ENCODE results near the gene RAPGEF1. TPM values are rescaled to one million over a fixed set of nuclear protein-coding genes. Genes with fewer than 3 reads are reported as not detected.

RAPGEF1 gene, protein sequence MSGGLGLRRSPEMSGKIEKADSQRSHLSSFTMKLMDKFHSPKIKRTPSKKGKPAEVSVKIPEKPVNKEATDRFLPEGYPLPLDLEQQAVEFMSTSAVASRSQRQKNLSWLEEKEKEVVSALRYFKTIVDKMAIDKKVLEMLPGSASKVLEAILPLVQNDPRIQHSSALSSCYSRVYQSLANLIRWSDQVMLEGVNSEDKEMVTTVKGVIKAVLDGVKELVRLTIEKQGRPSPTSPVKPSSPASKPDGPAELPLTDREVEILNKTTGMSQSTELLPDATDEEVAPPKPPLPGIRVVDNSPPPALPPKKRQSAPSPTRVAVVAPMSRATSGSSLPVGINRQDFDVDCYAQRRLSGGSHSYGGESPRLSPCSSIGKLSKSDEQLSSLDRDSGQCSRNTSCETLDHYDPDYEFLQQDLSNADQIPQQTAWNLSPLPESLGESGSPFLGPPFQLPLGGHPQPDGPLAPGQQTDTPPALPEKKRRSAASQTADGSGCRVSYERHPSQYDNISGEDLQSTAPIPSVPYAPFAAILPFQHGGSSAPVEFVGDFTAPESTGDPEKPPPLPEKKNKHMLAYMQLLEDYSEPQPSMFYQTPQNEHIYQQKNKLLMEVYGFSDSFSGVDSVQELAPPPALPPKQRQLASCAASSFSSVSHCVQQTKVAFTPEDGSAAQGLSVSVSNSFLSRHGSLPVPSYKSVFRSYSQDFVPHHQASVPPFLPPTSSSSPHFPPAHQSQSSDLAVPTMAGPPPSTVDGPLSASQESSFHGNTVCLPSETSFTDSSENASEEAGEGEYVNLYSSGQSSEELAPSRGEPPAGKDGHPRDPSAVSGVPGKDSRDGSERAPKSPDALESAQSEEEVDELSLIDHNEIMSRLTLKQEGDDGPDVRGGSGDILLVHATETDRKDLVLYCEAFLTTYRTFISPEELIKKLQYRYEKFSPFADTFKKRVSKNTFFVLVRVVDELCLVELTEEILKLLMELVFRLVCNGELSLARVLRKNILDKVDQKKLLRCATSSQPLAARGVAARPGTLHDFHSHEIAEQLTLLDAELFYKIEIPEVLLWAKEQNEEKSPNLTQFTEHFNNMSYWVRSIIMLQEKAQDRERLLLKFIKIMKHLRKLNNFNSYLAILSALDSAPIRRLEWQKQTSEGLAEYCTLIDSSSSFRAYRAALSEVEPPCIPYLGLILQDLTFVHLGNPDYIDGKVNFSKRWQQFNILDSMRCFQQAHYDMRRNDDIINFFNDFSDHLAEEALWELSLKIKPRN (N-terminal part only)
- polyA plus RNA-seq (2012; ENCODE audit: insufficient read depth, insufficient read length) = 32.8 TPM

DNA sequence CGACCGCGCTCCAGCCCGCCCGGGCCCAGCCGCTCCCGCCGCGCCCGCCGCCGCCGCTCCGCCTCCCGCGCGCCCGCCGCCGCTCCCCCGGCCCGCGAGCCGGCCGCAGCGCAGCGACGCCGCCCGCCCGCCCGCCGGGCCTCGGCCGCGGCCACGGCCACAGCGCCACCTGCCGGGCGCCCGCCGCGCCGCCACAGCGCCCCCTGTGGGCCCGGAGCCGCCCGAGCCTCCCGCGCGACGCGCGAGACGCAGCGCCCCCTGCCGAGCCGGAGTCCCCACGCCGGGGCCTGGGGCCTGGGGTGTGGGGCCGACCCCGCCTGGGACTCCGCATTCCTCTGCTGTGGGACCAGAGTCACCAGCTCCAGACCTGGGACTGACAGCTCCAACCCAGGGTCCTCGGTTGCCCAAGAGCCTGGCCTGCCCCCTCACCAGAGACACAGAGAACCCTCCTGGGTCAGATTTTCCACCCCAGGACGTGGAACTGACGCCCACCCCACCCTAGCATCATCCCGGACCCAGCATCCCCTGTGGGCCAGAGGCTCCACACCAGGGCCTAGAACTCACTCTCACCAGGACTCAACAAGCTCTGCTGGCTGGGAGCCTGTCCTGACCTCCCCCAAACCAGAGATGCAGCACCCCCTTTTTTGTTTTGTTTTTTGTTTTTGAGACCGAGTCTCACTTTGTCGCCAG lies at the start of gene RAPGEF1:
TSS of gene RAPGEF1 (minus strand) at position 118 of the 690 bp plus-strand sequence. CDS start 246 bp downstream, outside the sequence.
- H3K4me3 ChIP-seq (ENCODE audit: low read length) = peak within 1 kb of the TSS; percentile 81
- no peak for DNase-seq (ENCODE audit: low read depth, low spot score)

DNA sequence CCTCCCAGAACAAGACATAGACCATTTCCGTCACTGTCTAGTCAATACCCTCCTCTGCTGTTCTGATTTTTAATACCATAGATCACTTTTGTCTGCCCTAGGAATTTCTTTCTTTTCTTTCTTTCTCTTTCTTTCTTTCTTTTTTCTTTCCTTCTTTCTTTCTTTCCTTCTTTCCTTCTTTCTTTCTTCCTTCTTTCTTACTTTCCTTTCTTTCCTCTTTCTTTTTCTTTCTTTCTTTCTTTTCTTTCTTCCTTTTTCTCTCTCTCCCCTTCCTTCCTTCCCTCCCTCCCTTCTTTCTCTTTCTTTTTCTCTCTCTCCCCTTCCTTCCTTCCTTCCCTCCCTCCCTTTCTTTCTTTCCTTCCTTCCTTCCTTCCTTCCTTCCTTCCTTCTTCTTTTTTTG lies 49.0 kb upstream of the RAPGEF1 start:
- H3K4me3 ChIP-seq (ENCODE audit: low read length) = no peak overlapping the region
- DNase-seq (ENCODE audit: low read depth, low spot score) = no peak

DNA sequence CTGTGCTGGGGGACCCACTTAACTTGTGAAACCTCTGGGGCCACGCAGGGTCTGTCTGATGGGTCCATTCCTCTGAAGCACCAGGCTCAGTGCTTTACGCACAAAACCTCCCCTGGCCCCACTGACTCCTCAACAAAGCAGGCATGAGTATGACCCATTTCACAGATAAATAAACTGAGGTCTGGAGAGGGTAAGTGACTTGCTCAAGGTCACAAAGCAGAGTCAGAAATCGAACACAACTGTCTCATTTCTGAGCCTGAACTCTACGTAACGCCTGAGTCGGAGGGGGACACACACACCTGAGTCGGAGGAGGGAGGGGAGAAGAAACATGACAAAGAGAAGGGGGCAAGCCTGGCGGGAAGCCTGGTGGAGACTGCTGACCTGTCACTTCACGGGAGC lies 48.0 kb upstream of the RAPGEF1 start:
- H3K4me3 ChIP-seq (ENCODE audit: low read length) = no peak overlapping the region
- DNase-seq (ENCODE audit: low read depth, low spot score) = no peak

DNA sequence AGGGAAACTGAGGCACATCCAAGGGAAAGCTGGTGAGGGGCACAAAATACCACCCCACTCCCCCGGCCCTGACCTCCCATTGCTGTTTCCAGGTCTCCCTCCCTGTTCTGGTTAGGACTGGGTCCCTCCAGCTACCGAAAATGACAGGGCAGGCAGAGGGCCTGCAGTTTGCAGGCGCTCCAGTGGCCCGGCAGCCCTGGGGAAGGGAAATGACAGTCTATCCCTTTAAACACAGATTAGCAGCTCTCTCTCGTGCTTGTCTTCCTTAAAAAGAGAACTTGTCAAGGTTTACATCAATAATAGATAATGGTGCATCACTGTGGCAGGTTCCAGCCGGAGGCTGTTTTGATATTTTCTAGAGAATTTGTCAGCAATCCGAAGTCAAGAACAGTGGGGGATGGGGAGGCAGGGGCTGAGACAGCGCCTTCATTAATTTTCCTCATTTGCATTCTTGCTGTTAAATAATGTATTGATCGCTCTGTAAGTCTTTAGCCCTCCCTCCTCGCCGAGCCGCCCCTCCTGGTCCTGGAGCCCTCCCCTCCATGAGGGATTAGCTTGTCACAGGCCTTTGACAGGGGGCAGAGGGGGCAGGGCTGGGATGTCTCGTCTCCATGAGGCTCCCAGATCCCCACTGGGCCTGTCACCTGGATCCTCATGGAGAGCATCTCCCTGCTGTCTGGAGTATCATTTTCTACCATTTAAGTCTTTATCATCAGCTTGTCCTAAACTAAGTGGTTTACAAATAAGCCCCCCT lies 45.0 kb upstream of the RAPGEF1 start:
- no peak for DNase-seq (ENCODE audit: low read depth, low spot score)
- H3K4me3 ChIP-seq (ENCODE audit: low read length) = no peak overlapping the region

DNA sequence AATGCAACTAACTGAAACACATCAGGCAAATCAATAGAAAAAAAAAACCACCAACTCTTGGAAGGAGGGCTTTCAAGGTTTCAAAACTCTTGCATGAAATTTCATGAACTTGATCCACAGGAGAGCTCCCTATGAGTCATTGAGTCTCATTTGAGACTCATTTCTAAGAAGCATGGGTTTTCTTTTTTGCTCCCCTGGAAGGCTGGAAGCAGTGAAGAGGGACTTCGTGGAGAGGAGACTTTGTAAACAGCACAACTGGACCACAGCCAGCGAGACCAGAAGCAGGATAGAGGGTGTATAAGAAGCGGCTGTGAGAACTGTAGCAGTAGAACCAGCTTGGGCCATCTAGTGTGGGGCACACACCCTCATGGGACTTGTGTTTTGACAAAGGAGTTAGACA lies 41.2 kb upstream of the RAPGEF1 start:
- H3K4me3 ChIP-seq (ENCODE audit: low read length) = no peak overlapping the region
- no peak for DNase-seq (ENCODE audit: low read depth, low spot score)

DNA sequence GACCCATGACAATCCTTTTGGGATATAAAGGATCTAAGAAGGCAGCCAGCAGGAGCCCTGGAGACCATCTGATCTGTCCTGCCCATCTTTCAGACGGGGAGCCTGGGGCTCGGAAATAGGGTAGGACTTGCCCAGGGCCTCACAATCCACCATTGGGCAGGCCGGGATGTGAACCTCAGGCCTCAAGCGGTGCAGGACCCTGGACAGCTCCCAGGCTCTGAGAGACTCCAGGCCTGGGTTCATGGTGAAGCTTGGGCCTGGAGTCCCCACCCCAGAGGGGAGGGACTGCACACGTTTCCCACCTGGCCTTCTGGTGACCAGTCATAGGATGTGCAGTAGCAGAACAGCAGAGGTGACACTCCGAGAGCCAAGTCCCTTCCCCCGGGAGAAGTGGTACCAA lies 36.6 kb upstream of the RAPGEF1 start:
- no peak overlapping the region for H3K4me3 ChIP-seq (ENCODE audit: low read length)
- peak; percentile 36 for DNase-seq (ENCODE audit: low read depth, low spot score)

DNA sequence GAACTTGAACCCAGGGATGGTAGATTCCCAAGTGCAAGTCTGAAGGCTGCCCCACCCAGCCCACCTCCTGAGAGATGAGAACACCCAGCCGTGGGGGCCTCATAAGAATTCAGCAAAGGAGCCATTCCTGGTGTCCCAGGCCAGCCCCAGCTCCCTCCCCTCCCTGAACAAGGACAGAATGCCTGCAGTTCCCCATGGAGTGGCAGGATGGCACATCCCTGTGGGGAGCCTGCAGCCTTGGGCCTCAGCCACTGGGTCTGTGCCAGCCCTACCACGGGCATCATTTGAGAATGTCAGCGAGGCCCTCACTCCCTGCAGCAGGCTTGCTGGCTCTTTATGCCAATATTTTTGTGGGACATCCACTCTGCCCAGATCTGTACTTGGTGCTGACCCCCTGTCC lies 36.2 kb upstream of the RAPGEF1 start:
- H3K4me3 ChIP-seq (ENCODE audit: low read length) = no peak overlapping the region
- no peak for DNase-seq (ENCODE audit: low read depth, low spot score)

DNA sequence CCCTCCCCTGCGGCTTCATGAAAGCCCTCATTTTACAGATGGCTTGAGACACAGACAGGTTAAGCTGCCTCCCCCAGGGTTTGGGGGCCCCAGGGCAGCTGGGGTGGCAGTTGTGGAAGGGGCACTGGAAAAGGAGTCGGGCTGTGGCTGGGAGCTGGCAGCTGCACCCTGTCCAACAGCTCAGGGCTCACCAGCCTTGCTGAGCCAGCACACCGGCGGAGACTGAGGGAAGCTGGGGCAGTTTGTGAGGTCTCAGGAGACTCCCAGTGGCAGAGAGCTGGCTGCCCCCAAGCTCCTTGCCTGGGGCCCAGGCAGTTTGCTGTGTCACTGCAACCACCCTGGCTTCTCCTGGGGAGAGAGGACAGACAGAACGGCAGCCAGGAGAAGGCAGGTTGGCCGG lies 34.8 kb upstream of the RAPGEF1 start:
- DNase-seq (ENCODE audit: low read depth, low spot score) = no peak
- H3K4me3 ChIP-seq (ENCODE audit: low read length) = no peak overlapping the region

DNA sequence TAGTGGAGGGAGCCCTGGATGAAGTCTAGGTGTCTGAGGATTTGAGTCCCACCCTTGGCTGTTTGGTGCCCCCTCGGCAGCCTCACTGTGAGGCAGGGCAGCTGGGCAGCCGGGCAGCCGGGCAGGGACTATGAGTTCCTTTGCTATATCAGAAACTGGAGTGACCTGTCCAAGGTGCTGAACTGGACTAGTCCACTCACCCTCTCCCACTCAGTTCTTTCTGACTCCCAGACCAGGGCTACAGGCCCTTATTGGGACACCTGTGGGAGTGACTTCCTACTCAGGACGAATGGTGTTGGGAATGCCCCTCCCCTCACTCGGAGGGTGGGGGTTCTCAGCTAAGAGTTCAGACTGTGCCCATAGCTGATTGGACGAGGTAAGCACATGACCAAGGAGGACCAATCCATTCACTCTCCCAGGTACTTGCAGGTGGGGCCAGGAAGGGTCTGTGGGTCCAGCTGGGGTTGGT lies 34.1 kb upstream of the RAPGEF1 start:
- peak; percentile 30 for DNase-seq (ENCODE audit: low read depth, low spot score)
- no peak overlapping the region for H3K4me3 ChIP-seq (ENCODE audit: low read length)

DNA sequence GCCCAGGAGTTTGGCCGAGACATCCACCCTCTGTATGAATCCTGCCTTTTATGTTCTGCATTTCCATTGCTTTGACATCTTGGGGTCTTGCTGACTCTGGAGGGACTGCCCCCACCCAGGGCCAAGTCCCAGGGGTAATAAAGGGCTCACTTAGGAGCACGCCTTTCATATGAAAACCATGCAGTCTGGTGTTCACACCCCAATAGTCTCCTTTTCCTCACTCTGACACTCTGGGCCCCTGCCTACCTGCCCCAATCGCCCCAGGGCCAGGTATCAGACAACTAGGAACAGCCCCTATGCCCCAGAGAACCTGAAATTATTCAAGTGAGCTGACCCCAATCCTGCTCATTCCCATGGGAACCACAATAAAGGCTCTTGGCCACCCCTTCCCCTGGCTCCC lies 33.1 kb upstream of the RAPGEF1 start:
- H3K4me3 ChIP-seq (ENCODE audit: low read length) = no peak overlapping the region
- DNase-seq (ENCODE audit: low read depth, low spot score) = no peak

DNA sequence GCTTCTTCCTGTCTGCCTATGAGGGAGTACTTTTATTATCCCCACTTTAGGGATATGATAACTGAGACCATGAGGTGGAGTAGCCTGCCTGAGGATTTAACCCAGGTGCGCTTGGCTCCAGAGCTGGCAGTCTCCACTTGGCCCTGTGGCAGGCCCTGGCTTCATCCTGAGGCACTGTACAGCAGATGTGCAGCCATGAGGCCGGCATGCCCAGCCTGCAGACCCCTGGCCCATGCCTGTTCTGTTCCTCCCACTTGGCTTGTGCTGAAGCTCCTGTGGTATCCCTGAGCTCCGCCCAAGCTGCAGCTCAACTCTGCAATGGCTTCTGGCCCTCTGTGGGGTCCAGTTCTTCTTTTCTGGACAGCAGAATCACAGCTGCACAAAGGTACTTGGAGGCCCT lies 31.8 kb upstream of the RAPGEF1 start:
- DNase-seq (ENCODE audit: low read depth, low spot score) = no peak
- no peak overlapping the region for H3K4me3 ChIP-seq (ENCODE audit: low read length)

DNA sequence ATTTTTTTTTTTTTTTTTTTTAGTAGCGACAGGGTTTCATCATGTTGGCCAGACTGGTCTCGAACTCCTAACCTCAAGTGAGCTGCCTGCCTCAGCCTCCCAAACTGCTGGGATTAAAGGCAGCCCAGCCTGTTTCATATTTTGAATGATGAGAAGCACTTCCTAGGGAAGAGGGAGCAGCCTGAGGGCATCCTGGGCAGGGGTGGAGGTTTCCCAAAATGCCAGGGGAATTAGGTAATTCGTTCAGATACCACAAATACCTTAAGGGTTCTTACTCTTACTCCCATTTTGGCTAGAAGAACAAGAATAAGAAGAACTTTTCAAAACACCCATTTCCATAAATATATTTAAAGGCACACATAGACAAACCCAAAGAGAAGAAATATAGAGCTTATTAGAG lies 29.5 kb upstream of the RAPGEF1 start:
- no peak overlapping the region for H3K4me3 ChIP-seq (ENCODE audit: low read length)
- no peak for DNase-seq (ENCODE audit: low read depth, low spot score)

DNA sequence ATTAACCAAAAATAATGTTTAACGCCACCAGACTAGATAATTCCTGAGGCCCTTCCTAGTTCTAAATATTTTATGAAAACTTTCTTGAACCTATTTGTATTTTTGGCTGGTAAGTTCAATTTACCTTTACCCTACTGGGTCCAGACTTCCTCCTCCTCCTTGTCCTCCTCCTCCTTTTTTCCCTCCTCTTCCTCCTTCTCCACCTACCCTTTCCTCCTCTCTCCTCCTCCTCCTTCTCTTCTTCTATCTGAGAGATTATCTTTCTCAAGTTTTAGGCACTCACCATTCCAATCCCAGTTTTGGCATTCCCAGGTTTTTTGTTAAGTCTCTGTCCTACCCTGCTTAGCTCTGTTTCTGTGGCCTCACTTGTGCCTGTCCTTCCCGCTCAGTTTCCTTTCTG lies 24.7 kb upstream of the RAPGEF1 start:
- H3K4me3 ChIP-seq (ENCODE audit: low read length) = no peak overlapping the region
- DNase-seq (ENCODE audit: low read depth, low spot score) = no peak

DNA sequence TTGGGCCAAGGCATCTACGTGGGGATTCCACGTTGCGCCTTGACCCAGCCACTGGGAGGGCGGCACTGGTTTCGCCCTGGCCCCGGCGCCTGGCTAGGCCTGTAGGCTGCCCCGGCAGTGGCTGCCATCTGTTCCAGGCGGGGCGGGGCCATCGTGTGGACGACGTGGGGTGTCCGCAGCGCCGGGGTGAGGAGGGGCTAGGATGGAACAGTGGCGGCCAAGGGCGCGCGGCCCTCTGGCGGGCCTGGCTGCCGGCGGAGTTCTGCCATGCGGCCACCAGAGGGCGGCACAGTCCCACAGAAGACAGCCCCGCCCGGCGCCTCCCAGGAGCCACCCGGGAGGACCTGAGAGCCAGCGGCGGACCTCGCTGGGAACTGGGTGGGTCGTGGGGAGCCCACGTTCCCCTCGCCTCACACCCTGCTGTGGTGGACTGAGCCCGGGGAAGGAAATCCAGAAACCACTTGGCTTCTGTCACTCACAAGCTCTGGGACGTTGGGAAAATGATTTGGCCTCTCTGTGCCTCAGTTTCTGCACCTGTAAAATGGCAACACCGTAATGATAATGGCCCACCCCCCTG lies 22.6 kb upstream of the RAPGEF1 start:
- DNase-seq (ENCODE audit: low read depth, low spot score) = no peak
- H3K4me3 ChIP-seq (ENCODE audit: low read length) = no peak overlapping the region

DNA sequence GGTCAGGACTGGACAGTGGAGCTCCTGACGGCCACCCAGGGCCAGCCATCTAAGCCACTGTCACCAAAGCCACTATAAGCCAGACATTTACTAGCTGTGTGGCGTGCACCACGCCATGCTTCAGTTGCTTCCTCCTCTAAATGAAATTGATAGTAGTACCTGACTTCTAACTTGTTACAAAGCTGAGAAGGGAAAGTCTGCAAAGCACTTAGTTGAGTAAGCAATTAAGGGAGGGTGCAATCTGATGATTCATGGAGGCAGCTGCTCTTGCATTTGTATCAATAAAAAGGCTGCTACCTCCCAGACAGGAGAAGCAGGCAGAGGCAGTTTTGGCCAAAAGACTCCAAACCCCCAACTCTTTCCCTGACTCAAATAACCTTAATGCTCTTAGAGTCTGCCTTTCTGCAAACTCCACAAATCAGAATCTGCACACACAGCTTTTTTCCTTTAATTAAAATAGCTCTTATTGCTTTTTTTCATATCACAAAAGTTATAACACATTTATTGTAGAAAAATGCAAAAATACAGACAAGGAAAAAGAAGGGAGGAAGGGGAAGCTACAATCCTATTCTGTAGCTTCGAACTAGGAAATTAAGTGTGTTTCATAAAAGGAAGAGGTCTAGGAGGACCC lies 19.3 kb upstream of the RAPGEF1 start:
- H3K4me3 ChIP-seq (ENCODE audit: low read length) = no peak overlapping the region
- DNase-seq (ENCODE audit: low read depth, low spot score) = no peak

DNA sequence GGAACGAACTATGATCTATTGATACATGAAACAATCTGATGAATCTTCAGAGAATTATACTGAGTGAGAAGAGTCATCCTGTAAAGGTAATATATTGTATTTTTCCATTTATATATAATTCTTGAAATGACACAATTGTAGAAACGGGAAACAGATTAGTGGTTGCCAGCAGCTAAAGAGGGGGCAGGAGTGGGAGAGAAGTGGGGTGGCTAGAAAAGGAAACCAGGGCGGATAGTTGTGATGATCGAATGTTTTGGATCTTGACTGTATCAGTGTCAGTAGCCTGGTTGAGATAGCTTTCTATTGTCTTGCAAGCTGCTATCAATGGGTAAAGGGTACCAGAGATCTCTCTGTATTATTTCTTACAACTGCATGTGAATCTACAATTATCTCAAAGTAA lies 17.7 kb upstream of the RAPGEF1 start:
- DNase-seq (ENCODE audit: low read depth, low spot score) = no peak
- H3K4me3 ChIP-seq (ENCODE audit: low read length) = no peak overlapping the region

DNA sequence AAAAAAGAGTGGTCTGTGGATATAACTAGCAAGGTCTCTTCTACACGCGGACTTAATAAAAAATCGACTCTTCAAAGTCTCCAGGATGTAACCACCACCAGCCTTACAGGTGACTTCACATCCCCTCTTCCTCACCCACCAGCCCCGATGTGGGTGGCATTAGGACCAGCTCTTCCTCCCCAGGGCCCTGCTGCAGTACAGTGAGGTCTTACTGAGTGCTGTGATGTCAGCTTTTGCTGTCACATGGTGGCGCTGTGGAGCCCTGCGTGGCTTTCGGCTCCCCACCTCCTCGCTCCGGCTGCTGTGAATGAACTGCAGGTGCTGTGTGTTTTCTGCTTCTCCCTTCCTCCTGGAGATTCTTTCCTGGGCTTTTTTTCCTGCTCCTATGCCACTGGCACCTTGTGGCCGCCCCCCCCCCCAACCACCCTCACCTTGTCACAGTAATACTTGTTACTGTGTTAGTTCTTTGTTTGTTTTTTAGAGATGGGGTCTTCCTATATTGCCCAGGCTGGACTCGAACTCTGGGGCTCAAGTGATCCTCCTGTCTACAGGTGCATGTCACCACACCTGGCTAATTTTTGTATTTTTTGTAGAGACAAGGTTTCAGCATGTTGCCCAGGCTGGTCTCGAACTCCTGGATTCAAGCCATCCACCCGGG lies 15.8 kb upstream of the RAPGEF1 start:
- DNase-seq (ENCODE audit: low read depth, low spot score) = peak; percentile 82

More for the DNA sequence above, 15.8 kb upstream of the RAPGEF1 start:
- H3K4me3 ChIP-seq (ENCODE audit: low read length) = no peak overlapping the region
